ENCODE results near the gene AMPD1.

DNA sequence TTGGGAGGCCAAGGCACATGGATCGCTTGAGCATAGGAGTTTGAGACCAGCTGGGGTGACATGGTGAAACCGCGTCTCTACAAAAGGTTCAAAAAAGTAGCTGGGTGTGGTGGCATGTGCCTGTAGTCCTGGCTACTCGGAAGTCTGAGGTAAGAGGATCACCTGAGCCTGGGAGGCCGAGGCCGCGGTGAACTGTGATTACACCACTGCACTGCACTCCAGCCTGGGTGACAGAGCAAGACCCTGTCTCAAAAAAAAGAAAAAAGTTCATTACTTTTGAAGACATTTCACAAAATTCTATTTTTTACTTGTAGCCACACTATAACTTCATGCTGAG lies 23.4 kb downstream of the AMPD1 start:
- TF ChIP-seq, protein P1, sequence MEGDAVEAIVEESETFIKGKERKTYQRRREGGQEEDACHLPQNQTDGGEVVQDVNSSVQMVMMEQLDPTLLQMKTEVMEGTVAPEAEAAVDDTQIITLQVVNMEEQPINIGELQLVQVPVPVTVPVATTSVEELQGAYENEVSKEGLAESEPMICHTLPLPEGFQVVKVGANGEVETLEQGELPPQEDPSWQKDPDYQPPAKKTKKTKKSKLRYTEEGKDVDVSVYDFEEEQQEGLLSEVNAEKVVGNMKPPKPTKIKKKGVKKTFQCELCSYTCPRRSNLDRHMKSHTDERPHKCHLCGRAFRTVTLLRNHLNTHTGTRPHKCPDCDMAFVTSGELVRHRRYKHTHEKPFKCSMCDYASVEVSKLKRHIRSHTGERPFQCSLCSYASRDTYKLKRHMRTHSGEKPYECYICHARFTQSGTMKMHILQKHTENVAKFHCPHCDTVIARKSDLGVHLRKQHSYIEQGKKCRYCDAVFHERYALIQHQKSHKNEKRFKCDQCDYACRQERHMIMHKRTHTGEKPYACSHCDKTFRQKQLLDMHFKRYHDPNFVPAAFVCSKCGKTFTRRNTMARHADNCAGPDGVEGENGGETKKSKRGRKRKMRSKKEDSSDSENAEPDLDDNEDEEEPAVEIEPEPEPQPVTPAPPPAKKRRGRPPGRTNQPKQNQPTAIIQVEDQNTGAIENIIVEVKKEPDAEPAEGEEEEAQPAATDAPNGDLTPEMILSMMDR (IDR thresholded peaks at IDR 0.05) = no peak
- TF ChIP-seq EZH2phosphoT487 (IDR thresholded peaks at IDR 0.05) (no peak), EZH2 (IDR thresholded peaks at IDR 0.05) (no peak)
